ENCODE results near the gene MED13. TPM values are rescaled to one million over a fixed set of nuclear protein-coding genes. Genes with fewer than 3 reads are reported as not detected.
"Not testable (repeated sequence)": the region's sequence is repeated elsewhere in the genome, so short reads cannot be mapped to it uniquely, and the experiment has no call there.

MED13 gene
- total RNA-seq, 1 donor from 2014 or later = 65.7 TPM

GRCh38 chr17:62080647-62081046, 15.6 kb upstream of the MED13 start:
- H3K4me3 ChIP-seq = no peak overlapping the region
- intact Hi-C loops (cut with DNase I) = no loop called here
- H3K4me1 ChIP-seq = no peaks in the 10 kb centered on the region
- no peak for TF ChIP-seq CTCF (IDR thresholded peaks at IDR 0.05)
- H3K36me3 ChIP-seq = no peaks in the 10 kb centered on the region
- H3K27ac ChIP-seq = no peak overlapping the region
- H3K9me3 ChIP-seq = no peaks in the 10 kb centered on the region
- H3K27me3 ChIP-seq = no peaks in the 10 kb centered on the region
- ATAC-seq (no peak), DNase-seq (no peak)

- no peak for TF ChIP-seq CTCF (IDR thresholded peaks at IDR 0.05)
- no peaks in the 10 kb centered on the region for H3K4me1 ChIP-seq
- intact Hi-C loops (cut with DNase I) = no loop called here
- H3K36me3 ChIP-seq = no peaks in the 10 kb centered on the region
- no peak overlapping the region for H3K27ac ChIP-seq
- DNase-seq = no peak
- H3K27me3 ChIP-seq = no peaks in the 10 kb centered on the region
- no peak overlapping the region for H3K4me3 ChIP-seq
- H3K9me3 ChIP-seq = no peaks in the 10 kb centered on the region
- ATAC-seq = no peak
Measured at GRCh38 chr17:62078009-62078408, 12.9 kb upstream of the MED13 start.

- H3K9me3 ChIP-seq = no peaks in the 10 kb centered on the region
- H3K36me3 ChIP-seq = no peaks in the 10 kb centered on the region
- no peak overlapping the region for H3K4me3 ChIP-seq
- no peaks in the 10 kb centered on the region for H3K27me3 ChIP-seq
- H3K27ac ChIP-seq = no peak overlapping the region
- intact Hi-C loops (cut with DNase I) = no loop called here
- no peaks in the 10 kb centered on the region for H3K4me1 ChIP-seq
- ATAC-seq = no peak
- TF ChIP-seq CTCF (IDR thresholded peaks at IDR 0.05) = no peak
- no peak for DNase-seq
Measured at GRCh38 chr17:62076864-62077788, 12.0 kb upstream of the MED13 start.

GRCh38 chr17:62075308-62075815, 10.3 kb upstream of the MED13 start:
- H3K36me3 ChIP-seq = no peaks in the 10 kb centered on the region
- no peaks in the 10 kb centered on the region for H3K9me3 ChIP-seq
- no peak for TF ChIP-seq CTCF (IDR thresholded peaks at IDR 0.05)
- intact Hi-C loops (cut with DNase I) = no loop called here
- no peaks in the 10 kb centered on the region for H3K4me1 ChIP-seq
- no peak overlapping the region for H3K4me3 ChIP-seq
- DNase-seq (no peak), ATAC-seq (no peak)
- no peaks in the 10 kb centered on the region for H3K27me3 ChIP-seq
- no peak overlapping the region for H3K27ac ChIP-seq

- H3K9me3 ChIP-seq = no peaks in the 10 kb centered on the region
- intact Hi-C loops (cut with DNase I) = no loop called here
- ATAC-seq (no peak), DNase-seq (no peak)
- no peaks in the 10 kb centered on the region for H3K36me3 ChIP-seq
- TF ChIP-seq CTCF (IDR thresholded peaks at IDR 0.05) = no peak
- no peaks in the 10 kb centered on the region for H3K4me1 ChIP-seq
- H3K4me3 ChIP-seq = no peak overlapping the region
- no peak overlapping the region for H3K27ac ChIP-seq
- no peaks in the 10 kb centered on the region for H3K27me3 ChIP-seq
Measured at GRCh38 chr17:62073993-62074392, 8.9 kb upstream of the MED13 start.

GRCh38 chr17:62072855-62073254, 7.8 kb upstream of the MED13 start:
- intact Hi-C loops (cut with DNase I); DNase-seq: not testable (repeated sequence)

More at GRCh38 chr17:62072855-62073254, 7.8 kb upstream of the MED13 start:
- H3K9me3 ChIP-seq, H3K27ac ChIP-seq, H3K27me3 ChIP-seq, H3K36me3 ChIP-seq, H3K4me1 ChIP-seq, H3K4me3 ChIP-seq, ATAC-seq: not testable (repeated sequence)
